Vagina (tissue), 2 donors: ENCODE results near the gene SHC3.

Source experiments
- POLR2AphosphoS5 ChIP-seq, 2 donors: sonication (generic); formaldehyde crosslinking; IDR thresholded peaks; one replicate each; pipeline ENCODE4 v1.9.0; 2017; ENCODE audit warnings: antibody characterized with exemption in 2 of 2, mild to moderate bottlenecking in 2 of 2, low read depth in 1 of 2; ENCODE audit not compliant: insufficient read depth in 1 of 2
- TF ChIP-seq, protein P1 (sequence below), 3 experiments: fragments of 450-650 bp in 2 of 3; fragments of 200-600 bp in 1 of 3; sonication (generic) in 1 of 3; IDR thresholded peaks; one replicate each; pipeline ENCODE4 v1.5.1; 2017 to 2019; ENCODE audit warnings: antibody characterized with exemption in 3 of 3, mild to moderate bottlenecking in 2 of 3, moderate library complexity in 2 of 3

DNA sequence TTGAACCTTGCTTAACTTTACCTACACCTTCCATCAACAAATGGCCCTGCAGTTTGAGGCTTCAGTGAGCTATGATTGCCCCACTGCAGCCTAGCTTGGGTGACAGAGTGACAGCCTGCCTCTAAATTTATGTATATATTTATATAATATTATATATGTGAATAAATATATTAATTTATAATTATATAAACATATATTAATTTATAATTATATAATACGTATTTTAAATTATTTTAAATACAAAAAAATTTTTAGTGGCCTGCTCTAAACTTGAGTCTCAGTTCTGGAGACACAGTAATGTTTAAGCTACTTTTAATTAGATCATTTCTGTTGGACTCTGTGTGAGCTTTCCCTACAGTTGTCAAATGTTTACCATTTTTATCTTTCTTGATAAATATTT, 9.3 kb upstream of the SHC3 start:
- TF ChIP-seq, protein P1, sequence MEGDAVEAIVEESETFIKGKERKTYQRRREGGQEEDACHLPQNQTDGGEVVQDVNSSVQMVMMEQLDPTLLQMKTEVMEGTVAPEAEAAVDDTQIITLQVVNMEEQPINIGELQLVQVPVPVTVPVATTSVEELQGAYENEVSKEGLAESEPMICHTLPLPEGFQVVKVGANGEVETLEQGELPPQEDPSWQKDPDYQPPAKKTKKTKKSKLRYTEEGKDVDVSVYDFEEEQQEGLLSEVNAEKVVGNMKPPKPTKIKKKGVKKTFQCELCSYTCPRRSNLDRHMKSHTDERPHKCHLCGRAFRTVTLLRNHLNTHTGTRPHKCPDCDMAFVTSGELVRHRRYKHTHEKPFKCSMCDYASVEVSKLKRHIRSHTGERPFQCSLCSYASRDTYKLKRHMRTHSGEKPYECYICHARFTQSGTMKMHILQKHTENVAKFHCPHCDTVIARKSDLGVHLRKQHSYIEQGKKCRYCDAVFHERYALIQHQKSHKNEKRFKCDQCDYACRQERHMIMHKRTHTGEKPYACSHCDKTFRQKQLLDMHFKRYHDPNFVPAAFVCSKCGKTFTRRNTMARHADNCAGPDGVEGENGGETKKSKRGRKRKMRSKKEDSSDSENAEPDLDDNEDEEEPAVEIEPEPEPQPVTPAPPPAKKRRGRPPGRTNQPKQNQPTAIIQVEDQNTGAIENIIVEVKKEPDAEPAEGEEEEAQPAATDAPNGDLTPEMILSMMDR (IDR thresholded peaks at IDR 0.05): no peak
- TF ChIP-seq POLR2AphosphoS5 (IDR thresholded peaks at IDR 0.05; ENCODE audit: insufficient read depth in 1 of 2, low read depth in 1 of 2): no peak
